ENCODE results near the gene PTPRM.

- no peak for TF ChIP-seq CTCF (IDR thresholded peaks at IDR 0.05)
- no peak for TF ChIP-seq POLR2A (IDR thresholded peaks at IDR 0.05)
- no peak for TF ChIP-seq POLR2AphosphoS5 (IDR thresholded peaks at IDR 0.05)
- TF ChIP-seq EP300 (IDR thresholded peaks at IDR 0.05), result no peak
Measured at GRCh38 chr18:8001711-8002301, 434.7 kb downstream of the PTPRM start.

All from gastroesophageal sphincter (tissue), 3 donors.